Measurements from ENCODE around the gene CITED2. TPM values are rescaled to one million over a fixed set of nuclear protein-coding genes. Genes with fewer than 3 reads are reported as not detected.
A peak's percentile ranks its signal among the peaks of the same experiment; 100 is the strongest.

CITED2 gene
- total RNA-seq, 1 donor from 2014 or later = 42.6 TPM

DNA sequence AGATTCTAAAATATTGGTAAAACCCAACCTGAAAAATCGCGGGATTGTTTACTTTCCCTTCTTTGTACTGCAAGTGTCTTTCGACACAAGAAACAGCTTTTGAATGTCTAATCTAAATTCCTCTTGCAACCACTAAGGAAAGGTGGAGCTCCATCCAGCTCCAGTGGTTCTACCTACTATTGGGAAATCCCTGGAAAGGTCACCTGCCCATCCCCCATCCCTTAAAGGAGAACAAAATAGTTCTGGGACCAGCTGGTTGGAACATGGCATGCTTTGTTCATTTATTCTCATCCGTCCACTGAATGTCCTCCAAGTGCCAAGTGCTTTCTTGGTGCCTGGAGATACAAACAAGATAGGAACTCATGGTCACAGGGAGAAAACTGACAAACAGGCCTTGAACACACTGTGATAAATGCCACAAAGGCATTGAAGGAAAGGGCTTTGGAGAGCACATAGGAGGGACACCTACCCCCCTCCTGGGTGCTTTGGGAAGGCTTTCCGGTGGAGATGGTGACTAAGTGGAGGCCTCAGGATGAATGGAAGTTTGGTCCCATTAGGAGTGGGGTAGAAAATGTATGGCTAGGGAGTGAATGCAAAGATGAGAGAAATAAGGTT, 2.3 kb upstream of the CITED2 start:
- TF ChIP-seq CTCF (IDR thresholded peaks at IDR 0.05; ENCODE audit: unreplicated experiment) = no peak
- Mint-ChIP-seq H3K4me3 (ENCODE audit: low read depth) (peak overlapping the region; percentile 98), H3K27me3 (no peaks in the 10 kb centered on the region), H3K36me3 (ENCODE audit: insufficient read depth) (peaks cover 7% of the 10 kb centered on the region), H3K27ac (peak overlapping the region; percentile 99), H3K4me1 (ENCODE audit: low read depth) (peaks cover 26% of the 10 kb centered on the region), H3K9me3 (ENCODE audit: low read depth) (peaks cover 8% of the 10 kb centered on the region)
- no peak for DNase-seq (ENCODE audit: low spot score, unreplicated experiment)

DNA sequence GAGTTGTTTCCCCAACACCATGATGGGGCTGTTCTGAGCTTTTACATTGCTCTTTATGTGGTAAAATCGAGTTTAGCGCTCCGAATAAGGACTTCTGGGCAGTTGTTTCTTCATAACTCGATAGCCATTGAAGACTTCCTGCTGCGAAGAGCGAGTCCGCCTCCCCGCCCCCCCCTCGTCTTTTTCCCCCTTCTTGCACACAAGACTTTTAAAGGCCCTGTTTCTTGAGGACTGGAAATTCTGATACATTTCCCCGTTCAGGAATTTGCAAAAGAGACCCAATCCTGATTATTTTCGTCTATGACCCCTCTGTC, 1.5 kb upstream of the CITED2 start:
- no peak for TF ChIP-seq CTCF (IDR thresholded peaks at IDR 0.05; ENCODE audit: unreplicated experiment)
- Mint-ChIP-seq H3K9me3 (ENCODE audit: low read depth) (peaks cover 8% of the 10 kb centered on the region), H3K36me3 (ENCODE audit: insufficient read depth) (peaks cover 7% of the 10 kb centered on the region), H3K4me3 (ENCODE audit: low read depth) (peak overlapping the region; percentile 98), H3K4me1 (ENCODE audit: low read depth) (peaks cover 33% of the 10 kb centered on the region), H3K27ac (peak overlapping the region; percentile 99), H3K27me3 (no peaks in the 10 kb centered on the region)
- no peak for DNase-seq (ENCODE audit: low spot score, unreplicated experiment)

GRCh38 chr6:139375226-139376016, 973 bp upstream of the CITED2 start:
- Mint-ChIP-seq H3K9me3 (ENCODE audit: low read depth) (peaks cover 8% of the 10 kb centered on the region), H3K27ac (peak overlapping the region; percentile 99), H3K27me3 (no peaks in the 10 kb centered on the region), H3K36me3 (ENCODE audit: insufficient read depth) (peaks cover 7% of the 10 kb centered on the region), H3K4me1 (ENCODE audit: low read depth) (peaks cover 36% of the 10 kb centered on the region), H3K4me3 (ENCODE audit: low read depth) (peak overlapping the region; percentile 98)
- DNase-seq (ENCODE audit: low spot score, unreplicated experiment) = peak; percentile 82
- TF ChIP-seq CTCF (IDR thresholded peaks at IDR 0.05; ENCODE audit: unreplicated experiment) = no peak

- H3K27ac Mint-ChIP-seq = peak overlapping the region; percentile 98
- H3K36me3 Mint-ChIP-seq (ENCODE audit: insufficient read depth) = peaks cover 7% of the 10 kb centered on the region
- no peaks in the 10 kb centered on the region for H3K27me3 Mint-ChIP-seq
- H3K4me3 Mint-ChIP-seq (ENCODE audit: low read depth) = peak overlapping the region; percentile 98
- H3K9me3 Mint-ChIP-seq (ENCODE audit: low read depth) = peaks cover 4% of the 10 kb centered on the region
- DNase-seq (ENCODE audit: low spot score, unreplicated experiment) = peak; percentile 14
- TF ChIP-seq CTCF (IDR thresholded peaks at IDR 0.05; ENCODE audit: unreplicated experiment) = no peak
- H3K4me1 Mint-ChIP-seq (ENCODE audit: low read depth) = peaks cover 47% of the 10 kb centered on the region
These were observed 506 bp downstream of the CITED2 start for GRCh38 chr6:139373928-139374356.

DNA sequence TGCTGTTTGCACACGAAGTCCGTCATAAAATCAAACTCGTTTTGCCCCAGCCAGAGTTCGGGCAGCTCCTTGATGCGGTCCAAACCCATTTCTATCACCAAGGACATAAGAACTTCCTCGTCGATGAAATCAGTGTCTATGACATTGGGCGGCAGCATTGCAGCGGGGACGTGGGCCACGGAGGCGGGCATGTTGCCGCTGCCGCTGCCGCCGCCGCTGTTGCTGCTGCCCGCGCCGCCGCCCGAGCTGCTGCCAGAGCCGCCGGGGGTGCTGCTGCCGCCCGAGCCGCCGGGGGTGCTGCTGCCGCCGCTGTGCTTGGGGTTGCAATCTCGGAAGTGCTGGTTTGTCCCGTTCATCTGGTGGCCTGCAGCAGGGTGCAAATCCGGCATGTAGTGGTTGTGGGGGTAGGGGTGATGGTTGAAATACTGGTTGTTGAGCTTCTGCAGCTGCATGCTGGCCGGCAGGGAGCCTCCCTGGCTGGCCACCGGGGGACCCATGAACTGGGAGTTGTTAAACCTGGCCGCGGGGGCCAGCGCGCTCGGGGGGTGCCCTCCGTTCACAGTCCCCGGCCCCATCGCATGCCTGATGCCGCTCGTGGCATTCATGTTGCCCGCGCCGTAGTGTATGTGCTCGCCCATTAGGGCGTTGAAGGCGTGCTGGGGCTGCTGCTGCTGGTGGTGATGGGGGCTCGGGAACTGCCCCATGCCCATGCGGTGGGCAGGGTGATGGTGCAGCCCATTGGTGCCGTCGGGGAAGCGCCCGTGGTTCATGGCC, 1.1 kb downstream of the CITED2 start:
- H3K9me3 Mint-ChIP-seq (ENCODE audit: low read depth) = peaks cover 4% of the 10 kb centered on the region
- peak overlapping the region; percentile 98 for H3K27ac Mint-ChIP-seq
- peak overlapping the region; percentile 98 for H3K4me3 Mint-ChIP-seq (ENCODE audit: low read depth)
- peak; percentile 53 for TF ChIP-seq CTCF (IDR thresholded peaks at IDR 0.05; ENCODE audit: unreplicated experiment)
- peaks cover 7% of the 10 kb centered on the region for H3K36me3 Mint-ChIP-seq (ENCODE audit: insufficient read depth)
- H3K27me3 Mint-ChIP-seq = no peaks in the 10 kb centered on the region
- peak; percentile 41 for DNase-seq (ENCODE audit: low spot score, unreplicated experiment)
- peaks cover 52% of the 10 kb centered on the region for H3K4me1 Mint-ChIP-seq (ENCODE audit: low read depth)
